GM19455 (cell line): Measurements from ENCODE around the gene CLMN.

Experiments used
- ATAC-seq: cut with Tn5 transposase; IDR thresholded peaks from one replicate; pipeline ENCODE4 v1.9.1; 2021; ENCODE audit not compliant: unreplicated experiment

Gene CLMN, protein sequence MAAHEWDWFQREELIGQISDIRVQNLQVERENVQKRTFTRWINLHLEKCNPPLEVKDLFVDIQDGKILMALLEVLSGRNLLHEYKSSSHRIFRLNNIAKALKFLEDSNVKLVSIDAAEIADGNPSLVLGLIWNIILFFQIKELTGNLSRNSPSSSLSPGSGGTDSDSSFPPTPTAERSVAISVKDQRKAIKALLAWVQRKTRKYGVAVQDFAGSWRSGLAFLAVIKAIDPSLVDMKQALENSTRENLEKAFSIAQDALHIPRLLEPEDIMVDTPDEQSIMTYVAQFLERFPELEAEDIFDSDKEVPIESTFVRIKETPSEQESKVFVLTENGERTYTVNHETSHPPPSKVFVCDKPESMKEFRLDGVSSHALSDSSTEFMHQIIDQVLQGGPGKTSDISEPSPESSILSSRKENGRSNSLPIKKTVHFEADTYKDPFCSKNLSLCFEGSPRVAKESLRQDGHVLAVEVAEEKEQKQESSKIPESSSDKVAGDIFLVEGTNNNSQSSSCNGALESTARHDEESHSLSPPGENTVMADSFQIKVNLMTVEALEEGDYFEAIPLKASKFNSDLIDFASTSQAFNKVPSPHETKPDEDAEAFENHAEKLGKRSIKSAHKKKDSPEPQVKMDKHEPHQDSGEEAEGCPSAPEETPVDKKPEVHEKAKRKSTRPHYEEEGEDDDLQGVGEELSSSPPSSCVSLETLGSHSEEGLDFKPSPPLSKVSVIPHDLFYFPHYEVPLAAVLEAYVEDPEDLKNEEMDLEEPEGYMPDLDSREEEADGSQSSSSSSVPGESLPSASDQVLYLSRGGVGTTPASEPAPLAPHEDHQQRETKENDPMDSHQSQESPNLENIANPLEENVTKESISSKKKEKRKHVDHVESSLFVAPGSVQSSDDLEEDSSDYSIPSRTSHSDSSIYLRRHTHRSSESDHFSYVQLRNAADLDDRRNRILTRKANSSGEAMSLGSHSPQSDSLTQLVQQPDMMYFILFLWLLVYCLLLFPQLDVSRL

DNA sequence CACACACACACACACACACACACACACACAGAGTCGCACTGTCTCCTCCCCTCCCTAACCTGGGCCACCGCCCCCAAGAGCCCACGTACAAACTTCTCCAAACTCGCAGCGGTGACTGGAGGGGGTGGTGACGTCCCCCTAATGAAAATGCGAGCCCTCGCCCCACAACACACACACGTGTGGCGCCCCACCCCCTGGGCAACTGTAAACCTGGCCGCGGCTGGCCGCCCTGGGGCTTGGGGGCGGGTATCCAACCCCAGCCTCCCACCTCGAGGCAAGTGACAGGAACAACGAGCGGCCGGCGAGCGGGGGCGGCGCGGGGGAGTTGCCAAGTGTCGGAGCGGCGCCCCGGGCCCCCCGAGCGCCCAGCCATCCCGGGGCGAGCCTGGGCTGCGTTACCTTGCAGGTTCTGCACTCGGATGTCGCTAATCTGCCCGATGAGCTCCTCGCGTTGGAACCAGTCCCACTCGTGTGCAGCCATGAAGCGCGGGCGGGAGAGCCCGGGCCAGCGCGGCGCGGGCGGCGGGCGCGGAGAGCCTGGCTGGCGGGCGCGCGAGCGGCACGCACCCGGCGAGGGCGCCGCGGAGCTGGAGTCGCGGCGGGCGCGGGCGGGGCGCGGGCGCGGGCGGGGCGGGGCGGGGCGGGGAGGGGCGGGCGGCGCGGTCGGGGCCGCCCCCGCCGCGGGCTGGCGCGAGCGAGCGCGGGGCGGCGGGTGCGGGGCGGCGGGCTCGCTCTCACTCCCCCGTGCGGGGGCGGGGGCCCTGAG lies at the start of gene CLMN:
TSS of gene CLMN (minus strand) at position 597 of the 766 bp plus-strand sequence. CDS start at position 481, 116 bp downstream.
- ATAC-seq: no peak

DNA sequence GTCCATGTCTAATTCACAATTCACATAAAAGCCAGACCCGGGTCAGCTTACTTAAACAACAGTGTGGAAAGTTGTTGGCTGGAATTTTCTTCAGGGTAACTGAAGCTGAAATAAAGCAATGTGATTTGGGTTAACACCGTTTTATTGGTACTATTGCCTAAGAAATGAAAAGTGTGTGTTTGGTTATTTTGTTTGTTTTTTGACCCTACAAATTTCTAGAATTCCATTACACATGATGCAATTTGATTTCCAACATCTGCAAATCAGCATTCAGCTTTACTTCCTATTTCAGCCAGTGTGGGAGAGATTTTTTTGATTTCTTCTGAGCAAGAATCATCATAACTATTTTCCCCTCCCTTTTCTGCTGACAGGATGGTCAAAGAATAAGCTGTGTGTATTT lies 45.7 kb upstream of the CLMN start:
- no peak for ATAC-seq

DNA sequence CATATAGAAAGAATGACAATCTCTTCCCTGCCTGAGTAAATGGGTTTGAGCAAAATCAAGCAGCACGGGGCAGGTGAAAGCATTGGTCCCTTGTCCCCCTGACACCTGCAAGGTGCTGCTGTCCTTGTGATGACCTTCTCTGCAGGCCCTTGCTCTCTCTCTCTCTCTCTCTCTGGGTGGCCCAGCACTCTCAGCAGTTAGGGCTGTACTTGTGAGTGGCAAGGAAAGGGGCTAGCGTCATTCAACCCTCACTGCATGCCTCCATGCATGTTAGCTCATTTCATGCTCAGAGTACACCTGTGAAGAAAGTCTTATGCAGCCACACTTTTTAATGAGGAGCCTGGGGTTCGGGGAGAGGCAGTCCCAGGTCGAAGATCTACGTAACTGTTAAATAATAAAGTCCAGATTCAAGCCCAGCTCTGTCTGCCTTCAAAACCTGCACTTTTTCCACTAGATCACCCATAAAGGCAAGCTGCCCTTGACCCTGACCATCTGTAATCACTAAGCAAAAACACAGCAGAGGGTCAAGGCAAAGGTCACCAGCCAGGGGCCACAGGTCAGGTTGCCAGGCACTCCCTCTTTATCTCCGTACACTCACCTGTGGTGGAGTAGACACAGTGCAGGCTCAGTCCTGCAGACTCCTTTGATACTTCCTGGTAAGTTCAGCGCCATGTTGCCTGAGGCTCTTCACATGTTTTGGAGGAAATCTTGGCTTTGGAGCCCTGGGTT lies 44.9 kb upstream of the CLMN start:
- ATAC-seq: no peak

DNA sequence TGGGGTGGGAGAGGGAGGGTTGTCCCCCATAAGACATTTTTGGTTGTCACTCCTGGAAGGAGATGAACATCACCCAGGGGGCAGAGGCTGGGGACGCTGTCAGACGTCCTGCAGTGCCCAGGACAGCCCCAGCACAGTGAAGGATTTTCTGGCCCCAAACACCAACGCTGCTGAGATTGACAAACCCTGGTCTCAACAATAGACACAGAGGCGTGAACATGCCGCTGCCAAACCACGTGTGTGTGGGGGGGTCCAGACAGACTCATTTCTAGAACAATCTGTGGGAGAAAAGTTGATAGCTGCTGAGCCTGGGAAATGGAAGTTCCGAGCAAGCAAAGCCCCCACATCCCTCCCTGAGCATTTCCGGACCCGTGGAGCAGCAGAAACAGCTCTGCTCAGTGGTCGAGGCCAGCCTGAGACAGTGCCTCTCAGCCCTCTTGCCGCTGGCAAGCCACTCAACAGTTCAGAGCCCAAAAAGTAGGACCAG lies 43.8 kb upstream of the CLMN start:
- ATAC-seq: no peak

DNA sequence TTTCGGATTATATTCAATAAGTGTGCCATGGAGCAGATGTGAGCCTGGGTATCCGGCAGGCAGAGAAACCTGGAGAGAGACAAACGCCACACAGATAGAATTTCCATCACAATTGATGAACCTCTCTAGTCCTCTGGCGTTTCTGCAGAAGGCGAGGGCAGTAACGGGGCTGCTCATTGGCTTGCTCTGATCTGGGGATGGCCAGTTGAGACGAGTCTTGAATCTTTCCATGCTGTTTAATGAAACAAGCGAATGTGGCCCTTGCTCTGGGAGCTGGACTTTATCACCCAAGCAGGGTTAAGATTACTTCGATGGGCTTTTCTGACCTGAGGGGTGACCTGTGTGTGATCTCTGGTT lies 42.4 kb upstream of the CLMN start:
- no peak for ATAC-seq

GRCh38 chr14:95361373-95362137 lies 41.8 kb upstream of the CLMN start:
- ATAC-seq: no peak

DNA sequence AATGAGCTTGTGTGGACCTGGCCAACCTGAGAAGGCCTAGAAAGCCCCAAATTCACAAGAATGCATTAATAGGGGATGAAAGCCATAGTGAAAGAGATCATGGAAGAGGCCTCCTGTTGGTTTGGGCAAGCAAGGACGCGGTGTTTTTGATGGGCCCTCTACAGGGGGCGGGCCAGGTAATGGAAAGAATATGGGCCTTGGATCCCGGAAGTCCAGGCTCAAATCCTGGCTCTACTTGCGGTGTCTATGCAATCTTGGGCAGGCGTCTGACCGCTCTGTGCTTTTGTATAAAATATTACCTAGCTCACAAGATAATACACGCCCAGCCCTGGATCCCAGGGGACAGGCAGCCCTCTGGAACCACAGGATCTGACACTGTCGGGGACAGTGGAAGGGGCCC lies 41.1 kb upstream of the CLMN start:
- ATAC-seq: no peak

- no peak for ATAC-seq
Measured at GRCh38 chr14:95359994-95360826, 40.5 kb upstream of the CLMN start.

- ATAC-seq: no peak
Measured at GRCh38 chr14:95356245-95356869, 36.6 kb upstream of the CLMN start.

GRCh38 chr14:95355422-95355821 lies 35.7 kb upstream of the CLMN start:
- no peak for ATAC-seq

GRCh38 chr14:95354834-95355233 lies 35.1 kb upstream of the CLMN start:
- ATAC-seq: no peak

DNA sequence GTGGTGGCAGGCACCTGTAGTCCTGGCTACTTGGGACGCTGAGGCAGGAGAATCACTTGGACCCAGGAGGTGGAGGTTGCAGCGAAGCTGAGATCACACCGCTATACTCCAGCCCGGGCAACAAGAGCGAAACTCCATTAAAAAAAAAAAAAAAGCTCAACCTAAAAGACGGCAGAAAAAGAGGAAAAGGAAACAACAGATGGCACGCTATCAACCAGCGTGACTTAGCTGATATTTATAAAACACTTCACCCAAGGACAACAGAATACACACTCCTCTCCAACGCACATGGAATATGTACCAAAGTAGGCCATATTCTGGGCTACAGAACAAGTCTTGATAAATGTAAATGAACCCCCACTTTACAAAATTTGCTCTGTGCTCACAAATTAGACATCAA lies 34.0 kb upstream of the CLMN start:
- no peak for ATAC-seq

DNA sequence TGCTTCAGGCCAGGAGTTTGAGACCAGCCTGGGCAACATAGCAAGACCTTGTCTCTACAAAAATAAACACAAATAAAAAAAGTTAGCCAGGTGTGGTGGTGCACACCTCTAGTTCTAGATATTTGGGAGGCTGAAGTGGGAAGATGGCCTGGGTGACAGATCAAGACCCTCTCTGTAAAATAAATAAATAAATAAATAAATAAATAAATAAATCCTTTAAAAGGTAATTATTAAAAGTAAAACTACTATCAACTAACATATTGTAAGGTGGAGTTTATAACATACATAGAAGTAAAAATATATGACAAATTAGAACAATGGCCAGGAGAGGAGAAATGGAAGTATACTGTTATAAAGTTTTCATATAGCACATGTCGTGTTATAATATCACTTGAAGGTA lies 33.3 kb upstream of the CLMN start:
- ATAC-seq: no peak

GRCh38 chr14:95352481-95352880 lies 32.8 kb upstream of the CLMN start:
- no peak for ATAC-seq

DNA sequence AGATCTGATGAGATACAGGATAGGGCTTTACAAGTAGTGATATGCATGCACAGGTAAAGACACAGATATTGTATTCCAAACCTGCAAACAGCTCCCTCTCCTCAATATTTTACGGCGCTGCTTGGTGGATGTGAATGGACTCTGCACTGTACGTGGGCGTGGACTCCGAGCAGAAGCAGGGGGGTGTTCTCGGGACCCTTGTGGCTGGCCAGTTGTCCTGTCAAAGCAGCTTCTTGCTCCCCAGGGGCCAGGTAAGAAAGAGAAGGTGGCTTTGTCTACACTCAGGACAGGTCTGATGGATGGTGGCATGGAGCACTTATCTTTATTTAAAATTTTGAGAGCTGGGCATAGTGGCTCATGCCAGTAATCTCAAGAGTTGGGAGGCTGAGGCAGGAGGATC lies 29.5 kb upstream of the CLMN start:
- ATAC-seq: no peak

DNA sequence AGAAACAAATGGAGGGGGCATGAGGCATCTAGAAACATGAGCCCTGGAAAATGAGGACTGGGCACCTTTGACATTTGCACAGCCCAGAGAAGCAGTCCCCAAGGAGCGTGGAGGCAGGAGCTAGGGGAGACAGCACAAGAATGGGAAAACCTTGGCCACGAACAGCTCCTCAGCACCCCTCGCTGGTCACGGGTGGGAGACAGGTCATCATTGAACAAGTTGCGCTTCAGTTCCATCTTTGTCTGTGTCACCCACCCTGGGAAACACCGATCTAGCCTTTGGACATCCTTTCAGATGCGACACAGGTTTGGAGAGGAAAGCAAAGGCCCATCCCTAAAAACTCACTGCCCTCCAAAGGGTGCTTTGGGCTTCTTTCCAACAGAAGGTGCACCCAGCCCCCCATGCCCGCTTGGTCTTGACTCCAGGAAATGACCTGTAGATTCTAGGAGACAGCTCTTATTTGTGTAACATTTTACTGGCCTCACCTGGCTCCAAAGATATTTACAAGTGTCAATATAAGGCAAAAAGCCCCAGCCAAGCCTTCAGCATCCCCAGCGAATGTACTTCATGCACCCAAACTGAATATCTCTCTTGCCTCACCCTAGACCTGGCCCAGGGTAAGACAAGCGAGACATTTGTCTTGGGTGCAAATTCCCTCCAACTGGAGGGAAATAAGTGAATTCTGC lies 28.8 kb upstream of the CLMN start:
- no peak for ATAC-seq

GRCh38 chr14:95346820-95347219 lies 27.1 kb upstream of the CLMN start:
- ATAC-seq: no peak

DNA sequence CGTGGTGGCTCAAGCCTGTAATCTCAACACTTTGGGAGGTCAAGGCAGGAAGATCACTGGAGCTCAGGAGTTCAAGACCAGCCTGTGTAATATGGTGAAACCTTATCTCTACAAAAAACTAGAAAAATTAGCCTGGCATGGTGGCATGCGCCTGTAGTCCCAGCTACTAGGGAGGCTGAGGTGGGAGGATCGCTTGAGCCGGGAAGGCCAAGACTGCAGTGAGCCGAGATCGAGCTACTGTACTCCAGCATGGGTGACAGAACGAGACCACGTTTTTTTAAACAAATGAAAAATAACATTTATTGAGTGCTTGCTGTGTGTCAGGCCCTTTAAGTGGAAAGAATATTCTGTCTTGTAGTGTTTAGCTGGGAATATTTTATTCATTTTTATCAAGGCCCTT lies 26.6 kb upstream of the CLMN start:
- no peak for ATAC-seq
